Endothelial cell of umbilical vein (primary cell): ENCODE measurements around the gene DYRK1B. TPM values are rescaled to one million over a fixed set of nuclear protein-coding genes. Genes with fewer than 3 reads are reported as not detected.

Source experiments
- BruUV-seq: library from RNA; stranded (reverse); fragments of 400-500 nt; replicated peaks from 2 replicates; lab custom pipeline; 2021; lab: Mats Ljungman, UMichigan
- CTCF ChIA-PET: fragments of 300-600, 350-600 bp; sonication (Branson Sonifier 250); formaldehyde crosslinking; loops from one replicate; lab custom pipeline; 2021; ENCODE audit warnings: antibody characterized with exemption, inconsistent platforms; lab: Charles Lee
- POLR2A ChIA-PET: fragments of 300-600, 350-600 bp; sonication (Branson Sonifier 250); formaldehyde crosslinking; loops from one replicate; lab custom pipeline; 2021; ENCODE audit warnings: antibody characterized with exemption, inconsistent platforms; lab: Charles Lee
- DNase-seq: peaks from one replicate; pipeline ENCODE4 v3.0.0-alpha.2; 2011; ENCODE audit warnings: low read depth, low spot score
- FAIRE-seq: peaks from 2 replicates; lab custom pipeline; 2011; peaks lifted over from hg19 to GRCh38; lab: Jason Lieb, UNC
- H2AFZ ChIP-seq: 2 replicates; pipeline ENCODE4 v1.6.0; 2012; ENCODE audit warnings: low read depth, low read length, control low read depth, inconsistent platforms
- H3K27ac ChIP-seq: 2 replicates; pipeline ENCODE4 v1.5.1; 2011; ENCODE audit warnings: low read depth, mild to moderate bottlenecking, control low read depth, low read length, moderate library complexity; ENCODE audit not compliant: insufficient read depth
- H3K27me3 ChIP-seq, 2 experiments: 2 replicates each; pipeline versions ENCODE4 v1.6.0 to v1.6.1; 2011; ENCODE audit warnings: low read length in 2 of 2, mixed read lengths in 1 of 2; ENCODE audit not compliant: control insufficient read depth in 2 of 2, insufficient read depth in 2 of 2
- H3K36me3 ChIP-seq, 2 experiments: 2 replicates in 1 of 2; 3 replicates in 1 of 2; pipeline ENCODE4 v1.5.1; 2011; ENCODE audit warnings: low read length in 2 of 2, mild to moderate bottlenecking in 1 of 2, moderate library complexity in 1 of 2; ENCODE audit not compliant: control insufficient read depth in 2 of 2, insufficient read depth in 2 of 2; ENCODE audit errors: extremely low read depth in 1 of 2
- H3K4me1 ChIP-seq: 3 replicates; pipeline ENCODE4 v1.5.1; 2011; ENCODE audit warnings: mild to moderate bottlenecking, low read length; ENCODE audit not compliant: control insufficient read depth, insufficient read depth; ENCODE audit errors: extremely low read depth
- H3K4me2 ChIP-seq: 2 replicates; pipeline ENCODE4 v1.6.1; 2011; ENCODE audit warnings: low read length, control low read depth, mixed read lengths; ENCODE audit not compliant: insufficient read depth
- H3K4me3 ChIP-seq, 3 experiments: fragments of 200-600 bp in 1 of 3; sonication (generic), shearing (Covaris generic) in 1 of 3; replicated peaks in 1 of 3; 2 replicates each; pipeline ENCODE4 v1.5.1; 2011 to 2016; ENCODE audit warnings: control low read depth in 3 of 3, low read length in 3 of 3, mild to moderate bottlenecking in 2 of 3, inconsistent platforms in 1 of 3, low read depth in 1 of 3, moderate library complexity in 1 of 3; ENCODE audit not compliant: insufficient read depth in 1 of 3
- H3K79me2 ChIP-seq: 2 replicates; pipeline ENCODE4 v1.6.0; 2012; ENCODE audit warnings: low read length, inconsistent platforms; ENCODE audit not compliant: control insufficient read depth, insufficient read depth
- H3K9ac ChIP-seq: replicated peaks from 2 replicates; pipeline ENCODE3; 2011; ENCODE audit warnings: low read length, control low read depth; ENCODE audit not compliant: insufficient read depth; ENCODE audit errors: extremely low read depth
- H3K9me1 ChIP-seq: replicated peaks from 3 replicates; pipeline ENCODE4 v1.6.0; 2011; ENCODE audit warnings: mild to moderate bottlenecking, low read length; ENCODE audit not compliant: control insufficient read depth, insufficient read depth; ENCODE audit errors: extremely low read depth
- H3K9me3 ChIP-seq: replicated peaks from 2 replicates; pipeline ENCODE4 v1.5.1; 2012; ENCODE audit warnings: low read length, inconsistent platforms; ENCODE audit not compliant: control insufficient read depth, insufficient read depth
- H4K20me1 ChIP-seq: replicated peaks from 2 replicates; pipeline ENCODE3; 2011; ENCODE audit warnings: mild to moderate bottlenecking, low read length; ENCODE audit not compliant: control insufficient read depth, insufficient read depth; ENCODE audit errors: extremely low read depth
- CTCF ChIP-seq, 2 donors: IDR thresholded peaks; 1 replicate in 1 of 2; 2 replicates in 1 of 2; pipeline ENCODE4 v1.5.1; 2011; ENCODE audit warnings: low read length in 2 of 2, mild to moderate bottlenecking in 2 of 2, moderate library complexity in 2 of 2, control low read depth in 1 of 2, inconsistent platforms in 1 of 2, low read depth in 1 of 2; ENCODE audit not compliant: insufficient read depth in 1 of 2; ENCODE audit errors: extremely low read depth in 1 of 2
- EZH2 ChIP-seq: IDR thresholded peaks from 2 replicates; pipeline ENCODE4 v1.6.1; 2012; ENCODE audit warnings: borderline replicate concordance, low read depth, mild to moderate bottlenecking, moderate library complexity, low read length, inconsistent platforms; ENCODE audit not compliant: severe bottlenecking
- FOS ChIP-seq: IDR thresholded peaks from 2 replicates; pipeline ENCODE4 v1.6.1; 2011; ENCODE audit warnings: mild to moderate bottlenecking, low read length, moderate library complexity, borderline replicate concordance; ENCODE audit not compliant: insufficient read depth
- GATA2 ChIP-seq: IDR thresholded peaks from 2 replicates; pipeline ENCODE4 v1.7.0; 2011; ENCODE audit warnings: low read depth, mild to moderate bottlenecking, moderate library complexity, mixed read lengths, low read length; ENCODE audit not compliant: insufficient read length, insufficient read depth
- JUN ChIP-seq: IDR thresholded peaks from 2 replicates; pipeline ENCODE4 v1.6.1; 2011; ENCODE audit warnings: borderline replicate concordance, low read depth; ENCODE audit not compliant: insufficient read length, insufficient read depth
- MAX ChIP-seq: IDR thresholded peaks from 2 replicates; pipeline ENCODE4 v1.6.1; 2011; ENCODE audit not compliant: insufficient read depth, insufficient read length
- MYC ChIP-seq: IDR thresholded peaks from one replicate; pipeline ENCODE4 v1.6.1; 2011; ENCODE audit warnings: mild to moderate bottlenecking, low read depth, low read length
- POLR2A ChIP-seq: IDR thresholded peaks from 2 replicates; pipeline ENCODE4 v1.6.1; 2012; ENCODE audit warnings: low read depth, mild to moderate bottlenecking, control low read depth, low read length
- POLR2AphosphoS5 ChIP-seq: IDR thresholded peaks from 2 replicates; pipeline ENCODE4 v1.6.1; 2012; ENCODE audit warnings: low read depth, mild to moderate bottlenecking, control low read depth, low read length, moderate library complexity; ENCODE audit not compliant: insufficient read depth
- dilution Hi-C: fragments of 300-500 bp; cut with MboI; formaldehyde crosslinking; loops from one replicate; pipeline ENCODE4 v1.15.0; 2019; ENCODE audit warnings: low sequenced_read_pairs; ENCODE audit not compliant: extremely low pct_ligation_motif_present
- intact Hi-C: fragments of 100-400 bp; cut with micrococcal nuclease; formaldehyde crosslinking; loops from one replicate; pipeline ENCODE4 v1.10.0; 2022
- polyA plus RNA-seq, 4 experiments: library from polyadenylated mRNA; depleted of rRNA in 3 of 4; stranded (reverse) in 3 of 4; unstranded in 1 of 4; fragments of >200 nt; gene quantifications; 2 replicates each; pipeline versions ENCODE4 v1.2.1 to v1.2.3, GENCODE V29; 2011 to 2012; ENCODE audit warnings: missing spikeins in 1 of 4
- total RNA-seq: library from RNA; stranded (reverse); gene quantifications from 2 replicates; pipeline ENCODE4 v1.2.3, GENCODE V29; 2021

Gene DYRK1B
- total and polyA plus RNA-seq, 2 donors (not counting 3 experiments of a cell fraction or from before 2014, with no cell fraction given) = 17.7 to 30.8 TPM

GRCh38 chr19:39831679-39832078, 2.3 kb downstream of the DYRK1B start:
- no peak overlapping the region for H2AFZ ChIP-seq
- H3K9me1 ChIP-seq = no peaks in the 10 kb centered on the region
- H3K9ac ChIP-seq = no peak overlapping the region
- no peaks in the 10 kb centered on the region for H3K9me3 ChIP-seq
- no peak overlapping the region for H3K4me2 ChIP-seq
- H4K20me1 ChIP-seq = no peaks in the 10 kb centered on the region
- DNase-seq (no peak), FAIRE-seq (no peak)
- H3K4me3 ChIP-seq = no peak overlapping the region
- peaks cover 8% of the 10 kb centered on the region for H3K4me1 ChIP-seq
- dilution Hi-C loops = no loop called here
- CTCF ChIA-PET = interaction anchor here (1.0 kb wide), 1 partner anchor 12 kb away, joined by 4 read pairs; no protein-coding TSS in a partner anchor
- TSS peak; percentile 8 for BruUV-seq
- H3K36me3 ChIP-seq = peaks cover 4 to 32% of the 10 kb centered on the region in 2 experiments
- peaks cover 8% of the 10 kb centered on the region for H3K79me2 ChIP-seq
- no peak for TF ChIP-seq FOS
- no peak for TF ChIP-seq POLR2AphosphoS5
- no peak for TF ChIP-seq CTCF (IDR thresholded peaks at IDR 0.05; ENCODE audit: extremely low read depth in 1 of 2, insufficient read depth in 1 of 2, low read depth in 1 of 2, low read length in 2 of 2)
- TF ChIP-seq MAX = no peak
- TF ChIP-seq GATA2 = no peak
- no peak for TF ChIP-seq MYC
- no peak for TF ChIP-seq POLR2A
- TF ChIP-seq JUN = no peak
- TF ChIP-seq EZH2 = no peak
- H3K27ac ChIP-seq = no peak overlapping the region
- POLR2A ChIA-PET = no interaction called here
- no peaks in the 10 kb centered on the region for H3K27me3 ChIP-seq
- intact Hi-C loops = loop anchor here (5.0 kb wide), 1 partner anchor 596 kb away; the partner anchor contains the start of gene SERTAD1
